ENCODE data around the gene WDR1. TPM values are rescaled to one million over a fixed set of nuclear protein-coding genes. Genes with fewer than 3 reads are reported as not detected.
A peak's percentile ranks its signal among the peaks of the same experiment; 100 is the strongest.

Gene WDR1
- total RNA-seq, 1 experiment from 2014 or later: 258 TPM

DNA sequence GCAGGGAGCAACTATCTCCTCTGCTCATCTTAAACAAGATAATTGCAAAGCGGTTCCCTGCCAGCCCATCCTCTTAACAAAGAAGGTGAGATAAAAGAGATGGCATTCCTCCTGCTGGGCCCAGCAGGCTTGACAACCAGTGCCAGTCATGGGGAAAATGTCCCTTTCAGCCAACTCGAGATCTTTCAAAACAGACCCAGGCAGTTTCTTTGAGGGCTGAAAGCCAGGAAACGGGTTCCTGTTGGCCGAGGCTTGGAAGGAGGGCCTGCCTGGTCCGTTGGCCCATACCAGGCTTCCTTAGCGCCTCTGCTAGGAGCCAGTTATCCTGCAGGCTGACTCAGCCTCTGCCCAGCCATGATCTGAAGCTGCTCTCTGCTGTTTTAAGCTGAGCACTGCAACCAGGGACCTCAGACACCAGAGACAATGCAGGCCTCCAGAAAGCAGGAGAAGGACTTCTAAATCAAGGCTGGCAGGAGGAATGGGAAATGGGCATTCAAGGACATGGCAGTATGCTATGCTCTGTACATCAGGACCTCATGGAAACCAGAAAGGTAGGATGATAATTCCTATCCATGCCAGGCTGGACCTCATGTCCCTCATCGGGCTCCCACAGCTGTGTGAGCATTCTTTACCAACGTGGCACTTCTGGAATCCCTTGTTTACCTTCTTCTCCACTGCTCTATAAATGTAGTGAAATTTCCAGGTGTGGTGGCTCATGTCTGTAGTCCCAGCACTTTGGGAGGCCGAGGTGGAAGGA lies 52.9 kb downstream of the WDR1 start:
- H3K4me2 ChIP-seq: no peak overlapping the region
- H3K9me2 ChIP-seq (ENCODE audit: insufficient read depth): no peaks in the 10 kb centered on the region
- ChIA-PET CTCF (no interaction called here), POLR2A (ENCODE audit: unreplicated experiment) (no interaction called here)
- intact Hi-C loops (cut with micrococcal nuclease; ENCODE audit: unreplicated experiment): loop anchor here (1.0 to 5.0 kb wide), 2 partner anchors 44 to 361 kb away; no protein-coding TSS in a partner anchor
- peak; percentile 35 to 44 for DNase-seq
- no peaks in the 10 kb centered on the region for H4K20me1 ChIP-seq (ENCODE audit: insufficient read depth)
- no TSS peak for BruUV-seq (replicated peaks)
- H3K4me3 ChIP-seq: no peak overlapping the region
- TF ChIP-seq EZH2 (IDR thresholded peaks at IDR 0.05; ENCODE audit: low read depth): no peak
- TF ChIP-seq, protein P1, sequence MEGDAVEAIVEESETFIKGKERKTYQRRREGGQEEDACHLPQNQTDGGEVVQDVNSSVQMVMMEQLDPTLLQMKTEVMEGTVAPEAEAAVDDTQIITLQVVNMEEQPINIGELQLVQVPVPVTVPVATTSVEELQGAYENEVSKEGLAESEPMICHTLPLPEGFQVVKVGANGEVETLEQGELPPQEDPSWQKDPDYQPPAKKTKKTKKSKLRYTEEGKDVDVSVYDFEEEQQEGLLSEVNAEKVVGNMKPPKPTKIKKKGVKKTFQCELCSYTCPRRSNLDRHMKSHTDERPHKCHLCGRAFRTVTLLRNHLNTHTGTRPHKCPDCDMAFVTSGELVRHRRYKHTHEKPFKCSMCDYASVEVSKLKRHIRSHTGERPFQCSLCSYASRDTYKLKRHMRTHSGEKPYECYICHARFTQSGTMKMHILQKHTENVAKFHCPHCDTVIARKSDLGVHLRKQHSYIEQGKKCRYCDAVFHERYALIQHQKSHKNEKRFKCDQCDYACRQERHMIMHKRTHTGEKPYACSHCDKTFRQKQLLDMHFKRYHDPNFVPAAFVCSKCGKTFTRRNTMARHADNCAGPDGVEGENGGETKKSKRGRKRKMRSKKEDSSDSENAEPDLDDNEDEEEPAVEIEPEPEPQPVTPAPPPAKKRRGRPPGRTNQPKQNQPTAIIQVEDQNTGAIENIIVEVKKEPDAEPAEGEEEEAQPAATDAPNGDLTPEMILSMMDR (conservative IDR thresholded peaks at IDR 0.05): peak; percentile 49
- H3K4me1 ChIP-seq (replicated peaks; ENCODE audit: insufficient read depth): no peaks in the 10 kb centered on the region
- H3K9me3 ChIP-seq (ENCODE audit: insufficient read depth, low read depth): no peaks in the 10 kb centered on the region
- H3K27me3 ChIP-seq (ENCODE audit: insufficient read depth, low read depth): no peaks in the 10 kb centered on the region
- no peaks in the 10 kb centered on the region for H3F3A ChIP-seq (ENCODE audit: insufficient read depth, low read depth)
- H3K27ac ChIP-seq: no peak overlapping the region
- H3K79me2 ChIP-seq (ENCODE audit: low read depth): no peaks in the 10 kb centered on the region
- H2AFZ ChIP-seq: no peak overlapping the region
- H3K36me3 ChIP-seq (ENCODE audit: low read depth): no peaks in the 10 kb centered on the region

DNA sequence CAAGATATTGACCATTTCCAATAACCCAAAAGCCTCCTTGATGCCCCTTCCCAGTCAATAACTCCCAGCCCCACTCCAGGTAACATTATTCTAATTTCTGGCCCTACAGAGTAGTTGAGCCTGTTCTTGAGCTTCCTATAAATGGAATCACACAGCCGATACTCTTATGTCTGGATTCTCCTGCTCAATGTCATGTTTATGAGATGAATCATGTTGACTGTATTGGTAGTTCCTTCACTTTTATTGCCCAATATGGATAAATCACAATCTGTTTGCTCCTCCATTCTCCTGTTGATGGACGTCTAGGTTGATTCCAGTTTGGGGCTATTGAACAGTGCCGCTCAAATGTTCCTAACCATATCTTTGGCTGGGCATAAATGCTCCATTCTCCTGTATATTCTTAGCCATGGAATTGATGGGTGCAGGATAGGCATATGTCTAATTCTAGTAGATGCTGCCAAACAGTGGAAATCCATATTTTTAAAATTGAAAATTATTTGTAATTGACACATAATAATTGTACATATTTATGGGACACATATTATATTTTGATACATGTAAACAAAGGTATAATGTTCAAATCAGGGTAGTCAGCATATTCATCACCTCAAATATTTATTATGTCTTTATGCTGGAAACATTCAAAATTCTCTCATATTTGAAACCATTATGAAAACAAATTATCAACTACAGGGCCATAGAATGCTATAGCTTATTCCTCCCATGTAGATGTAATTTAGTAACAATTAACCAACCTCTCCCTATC lies 54.8 kb downstream of the WDR1 start:
- Histone ChIP-seq H3K9me3 (ENCODE audit: insufficient read depth, low read depth) (no peaks in the 10 kb centered on the region), H2AFZ (no peak overlapping the region), H4K20me1 (ENCODE audit: insufficient read depth) (no peaks in the 10 kb centered on the region), H3K27me3 (ENCODE audit: insufficient read depth, low read depth) (no peaks in the 10 kb centered on the region), H3K4me2 (no peak overlapping the region), H3K9me2 (ENCODE audit: insufficient read depth) (no peaks in the 10 kb centered on the region), H3K79me2 (ENCODE audit: low read depth) (no peaks in the 10 kb centered on the region), H3K36me3 (ENCODE audit: low read depth) (no peaks in the 10 kb centered on the region), H3K27ac (no peak overlapping the region), H3K4me1 (replicated peaks; ENCODE audit: insufficient read depth) (no peaks in the 10 kb centered on the region), H3K4me3 (no peak overlapping the region), H3F3A (ENCODE audit: insufficient read depth, low read depth) (no peaks in the 10 kb centered on the region)
- peak in 1 of 2 experiments; percentile 50 for DNase-seq
- CTCF ChIA-PET: no interaction called here
- BruUV-seq (replicated peaks): no TSS peak
- POLR2A ChIA-PET (ENCODE audit: unreplicated experiment): no interaction called here
- TF ChIP-seq, protein P1 (conservative IDR thresholded peaks at IDR 0.05): no peak
- no peak for TF ChIP-seq EZH2 (IDR thresholded peaks at IDR 0.05; ENCODE audit: low read depth)
- intact Hi-C loops (cut with micrococcal nuclease; ENCODE audit: unreplicated experiment): loop anchor here (5.0 kb wide), 1 partner anchor 360 kb away; no protein-coding TSS in a partner anchor

DNA sequence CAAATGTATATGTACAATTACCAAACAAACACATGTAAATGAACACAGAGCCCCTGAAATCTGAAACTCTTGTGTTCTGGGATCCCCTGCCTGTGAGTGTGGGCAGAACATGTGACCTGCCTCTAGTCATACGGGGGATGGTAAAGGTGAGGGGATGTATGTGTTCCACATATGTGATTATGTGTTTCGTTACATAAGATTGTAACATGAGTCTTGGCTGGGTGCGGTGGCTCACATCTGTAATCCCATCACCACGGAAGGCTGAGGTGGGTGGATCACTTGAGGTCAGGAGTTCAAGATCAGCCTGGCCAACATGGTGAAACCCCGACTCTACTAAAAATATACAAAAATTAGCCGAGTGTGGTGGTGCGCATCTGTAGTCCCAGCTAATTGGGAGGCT lies 58.2 kb downstream of the WDR1 start:
- H3K9me3 ChIP-seq (ENCODE audit: insufficient read depth, low read depth): no peaks in the 10 kb centered on the region
- no peaks in the 10 kb centered on the region for H3K36me3 ChIP-seq (ENCODE audit: low read depth)
- no peaks in the 10 kb centered on the region for H3K4me1 ChIP-seq (replicated peaks; ENCODE audit: insufficient read depth)
- H3K9me2 ChIP-seq (ENCODE audit: insufficient read depth): no peaks in the 10 kb centered on the region
- H4K20me1 ChIP-seq (ENCODE audit: insufficient read depth): no peaks in the 10 kb centered on the region
- H3K4me3 ChIP-seq: no peak overlapping the region
- H3K4me2 ChIP-seq: no peak overlapping the region
- no TSS peak for BruUV-seq (replicated peaks)
- no peaks in the 10 kb centered on the region for H3K79me2 ChIP-seq (ENCODE audit: low read depth)
- H3F3A ChIP-seq (ENCODE audit: insufficient read depth, low read depth): no peaks in the 10 kb centered on the region
- ChIA-PET CTCF (no interaction called here), POLR2A (ENCODE audit: unreplicated experiment) (no interaction called here)
- H3K27me3 ChIP-seq (ENCODE audit: insufficient read depth, low read depth): no peaks in the 10 kb centered on the region
- no peak overlapping the region for H3K27ac ChIP-seq
- no peak for DNase-seq
- TF ChIP-seq EZH2 (IDR thresholded peaks at IDR 0.05; ENCODE audit: low read depth): no peak
- TF ChIP-seq, protein P1 (conservative IDR thresholded peaks at IDR 0.05): no peak
- H2AFZ ChIP-seq: no peak overlapping the region
- intact Hi-C loops (cut with micrococcal nuclease; ENCODE audit: unreplicated experiment): no loop called here

Data from PC-9 (cell line).